H1 (cell line): Measurements from ENCODE around the gene GATB. TPM values are rescaled to one million over a fixed set of nuclear protein-coding genes. Genes with fewer than 3 reads are reported as not detected.

Experiments used
- BCL11A ChIP-seq, 2 experiments: IDR thresholded peaks; one replicate each; pipeline ENCODE4 v1.6.1; 2011; ENCODE audit warnings: low read depth in 2 of 2, low read length in 2 of 2, mild to moderate bottlenecking in 2 of 2
- CHD7 ChIP-seq: fragments of 300-600 bp; sonication (generic); IDR thresholded peaks from 2 replicates; pipeline ENCODE4 v1.7.1; 2012; ENCODE audit warnings: low read length, moderate library complexity, mild to moderate bottlenecking, inconsistent platforms; ENCODE audit not compliant: insufficient replicate concordance
- EGR1 ChIP-seq: IDR thresholded peaks from 2 replicates; pipeline ENCODE4 v1.6.1; 2011; ENCODE audit warnings: low read depth, low read length, borderline replicate concordance
- FOSL1 ChIP-seq: IDR thresholded peaks from 2 replicates; pipeline ENCODE4 v1.6.1; 2011; ENCODE audit warnings: mild to moderate bottlenecking, low read depth, low read length, moderate library complexity; ENCODE audit not compliant: insufficient read depth
- HDAC6 ChIP-seq: IDR thresholded peaks from one replicate; pipeline ENCODE4 v1.7.1; 2012; ENCODE audit warnings: low read depth, mild to moderate bottlenecking, inconsistent platforms, low read length, moderate library complexity
- KDM1A ChIP-seq: fragments of 200-600, 300-600 bp; sonication (generic); IDR thresholded peaks from 2 replicates; pipeline ENCODE4 v1.7.1; 2016; ENCODE audit warnings: mild to moderate bottlenecking, low read length, borderline replicate concordance
- RAD21 ChIP-seq, 2 experiments: IDR thresholded peaks in 1 of 2; conservative IDR thresholded peaks in 1 of 2; 2 replicates each; pipeline ENCODE4 v1.6.1; 2011; ENCODE audit warnings: low read depth in 2 of 2, low read length in 2 of 2, improper control_type of control experiment in 1 of 2, inconsistent platforms in 1 of 2, mild to moderate bottlenecking in 1 of 2, moderate library complexity in 1 of 2
- polyA plus RNA-seq, 7 experiments: library from polyadenylated mRNA; depleted of rRNA in 3 of 7; stranded (reverse) in 5 of 7; unstranded in 2 of 7; fragments of >200 nt in 5 of 7; fragments of 200-250 nt in 2 of 7; gene quantifications; 1 replicate in 5 of 7; 2 replicates in 1 of 7; 4 replicates in 1 of 7; pipeline versions ENCODE4 v1.2.1 to v1.2.3, GENCODE V29; 2011 to 2013; ENCODE audit warnings: missing spikeins in 2 of 7, mixed read lengths in 2 of 7
- total RNA-seq: library from RNA; stranded (reverse); fragmentation: NEBNext Ultra II Directional; extraction: Animal tissue kit (Norgen Biotek cat#: 25700); gene quantifications from 2 replicates; pipeline ENCODE4 v1.2.1, GENCODE V29; 2021
- TF ChIP-seq, protein P1 (sequence below): IDR thresholded peaks from 2 replicates; pipeline ENCODE4 v1.6.1; 2011; ENCODE audit warnings: low read depth, mild to moderate bottlenecking, low read length; ENCODE audit not compliant: insufficient read depth
- TF ChIP-seq, protein P2 (sequence below): IDR thresholded peaks from 2 replicates; pipeline ENCODE4 v1.6.1; 2012; ENCODE audit warnings: inconsistent platforms

Gene GATB
- total and polyA plus RNA-seq, 2 of the 8 experiments (the other 6 are each of a cell fraction or from before 2014, with no cell fraction given): 15.3 to 18.0 TPM

DNA sequence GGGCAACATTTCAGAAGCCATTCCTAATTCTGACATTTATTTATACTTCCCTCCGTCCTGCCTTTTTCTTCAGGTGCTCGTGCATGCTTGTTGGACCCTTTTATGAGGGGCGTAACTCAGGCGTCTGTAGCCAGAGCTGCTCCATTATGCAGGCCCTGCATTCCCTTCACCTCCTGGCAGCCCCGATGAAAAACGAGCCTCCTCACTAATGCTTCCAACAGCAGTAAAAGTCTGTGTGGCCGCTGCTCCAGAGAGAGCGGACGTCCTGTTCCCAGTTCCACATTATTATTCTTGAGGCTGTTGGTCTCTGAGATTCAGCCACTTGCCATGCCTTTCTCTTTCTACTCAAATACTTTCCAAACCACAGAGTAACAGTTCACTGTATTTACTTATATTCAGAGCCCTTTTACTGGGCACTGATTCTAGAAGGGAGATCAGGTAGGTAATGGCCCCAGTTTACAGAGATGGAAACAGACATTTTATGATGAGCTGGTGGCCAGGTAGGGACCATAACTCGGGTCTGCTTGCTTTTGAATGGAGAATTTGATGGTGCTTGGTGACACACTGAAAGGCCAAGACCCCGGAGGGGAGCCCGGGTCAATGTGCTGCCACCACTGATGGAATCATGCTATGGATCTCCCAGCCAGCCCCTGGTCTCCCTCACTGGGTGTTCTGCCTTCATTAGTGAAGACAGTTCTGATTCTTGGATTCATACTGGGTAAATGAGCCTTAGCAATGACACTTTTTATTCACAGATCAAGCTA, 101.0 kb downstream of the GATB start (continued):
- no peak for TF ChIP-seq CHD7
- no peak for TF ChIP-seq EGR1
- TF ChIP-seq RAD21 (IDR thresholded peaks at IDR 0.05 in 1 of 2, conservative IDR thresholded peaks at IDR 0.05 in 1 of 2; ENCODE audit: low read depth in 2 of 2, low read length in 2 of 2): no peak
- TF ChIP-seq, protein P1, sequence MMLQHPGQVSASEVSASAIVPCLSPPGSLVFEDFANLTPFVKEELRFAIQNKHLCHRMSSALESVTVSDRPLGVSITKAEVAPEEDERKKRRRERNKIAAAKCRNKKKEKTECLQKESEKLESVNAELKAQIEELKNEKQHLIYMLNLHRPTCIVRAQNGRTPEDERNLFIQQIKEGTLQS: no peak
- no peak for TF ChIP-seq BCL11A (IDR thresholded peaks at IDR 0.05; ENCODE audit: low read depth in 2 of 2, low read length in 2 of 2)
- TF ChIP-seq, protein P2, sequence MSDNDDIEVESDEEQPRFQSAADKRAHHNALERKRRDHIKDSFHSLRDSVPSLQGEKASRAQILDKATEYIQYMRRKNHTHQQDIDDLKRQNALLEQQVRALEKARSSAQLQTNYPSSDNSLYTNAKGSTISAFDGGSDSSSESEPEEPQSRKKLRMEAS: no peak
- TF ChIP-seq FOSL1: no peak
- TF ChIP-seq HDAC6: no peak
- TF ChIP-seq KDM1A: no peak
